Glomerular endothelial cell (primary cell): Measurements from ENCODE around the gene ODF4. TPM values are rescaled to one million over a fixed set of nuclear protein-coding genes. Genes with fewer than 3 reads are reported as not detected.

Source experiments
- DNase-seq: peaks from one replicate; pipeline ENCODE4 v3.0.0-alpha.2; 2011; ENCODE audit warnings: low read depth, low spot score; ENCODE audit errors: extremely low read depth
- total RNA-seq: library from RNA; depleted of rRNA; stranded (reverse); fragments of >200 nt; gene quantifications from 2 replicates; pipeline ENCODE4 v1.2.3, GENCODE V29; 2015

Gene ODF4, protein sequence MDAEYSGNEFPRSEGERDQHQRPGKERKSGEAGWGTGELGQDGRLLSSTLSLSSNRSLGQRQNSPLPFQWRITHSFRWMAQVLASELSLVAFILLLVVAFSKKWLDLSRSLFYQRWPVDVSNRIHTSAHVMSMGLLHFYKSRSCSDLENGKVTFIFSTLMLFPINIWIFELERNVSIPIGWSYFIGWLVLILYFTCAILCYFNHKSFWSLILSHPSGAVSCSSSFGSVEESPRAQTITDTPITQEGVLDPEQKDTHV
- total RNA-seq, result not detected in 2 replicates

DNA sequence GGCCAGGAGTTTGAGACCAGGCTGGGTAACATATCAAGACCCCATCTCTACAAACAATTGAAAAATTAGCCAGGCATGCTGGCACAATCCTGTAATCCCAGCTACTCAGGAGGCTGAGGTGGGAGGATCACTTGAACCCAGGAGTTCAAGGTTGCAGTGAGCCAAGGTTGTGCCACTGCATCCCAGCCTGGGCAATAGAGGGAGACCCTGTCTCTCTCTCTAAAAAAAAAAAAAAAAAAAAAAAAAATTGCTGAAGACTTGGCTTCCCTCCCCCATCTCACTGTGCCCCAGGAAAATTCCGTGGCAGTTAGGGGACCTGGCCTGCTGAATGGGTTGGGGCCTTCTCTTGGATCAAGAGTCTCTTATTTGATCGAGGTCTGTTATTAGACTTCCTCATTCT is at the start of gene ODF4:
ODF4 (plus strand) TSS at position 301 of the 400 bp plus-strand sequence. CDS start 212 bp downstream, outside the sequence.
- DNase-seq, result no peak

DNA sequence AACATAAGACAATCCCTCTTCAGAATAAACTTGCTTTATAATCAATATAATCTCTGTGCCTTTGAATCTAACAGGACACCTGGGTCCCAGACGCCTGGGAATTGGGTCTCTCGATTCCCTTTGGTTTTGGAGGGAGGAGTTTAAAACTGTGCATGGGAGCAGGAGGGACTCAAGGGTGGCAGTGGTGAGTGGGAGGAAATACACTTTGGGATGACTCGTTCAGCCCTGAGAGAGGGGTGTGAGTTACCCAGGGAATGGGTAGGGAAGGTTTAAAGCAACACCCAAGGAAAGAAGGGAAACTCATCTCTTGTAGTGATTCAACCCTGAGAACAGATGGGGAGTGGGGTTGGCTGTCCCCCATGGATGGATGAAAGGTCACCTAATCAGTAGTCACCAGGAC is 49.6 kb upstream of the ODF4 start:
- no peak for DNase-seq

DNA sequence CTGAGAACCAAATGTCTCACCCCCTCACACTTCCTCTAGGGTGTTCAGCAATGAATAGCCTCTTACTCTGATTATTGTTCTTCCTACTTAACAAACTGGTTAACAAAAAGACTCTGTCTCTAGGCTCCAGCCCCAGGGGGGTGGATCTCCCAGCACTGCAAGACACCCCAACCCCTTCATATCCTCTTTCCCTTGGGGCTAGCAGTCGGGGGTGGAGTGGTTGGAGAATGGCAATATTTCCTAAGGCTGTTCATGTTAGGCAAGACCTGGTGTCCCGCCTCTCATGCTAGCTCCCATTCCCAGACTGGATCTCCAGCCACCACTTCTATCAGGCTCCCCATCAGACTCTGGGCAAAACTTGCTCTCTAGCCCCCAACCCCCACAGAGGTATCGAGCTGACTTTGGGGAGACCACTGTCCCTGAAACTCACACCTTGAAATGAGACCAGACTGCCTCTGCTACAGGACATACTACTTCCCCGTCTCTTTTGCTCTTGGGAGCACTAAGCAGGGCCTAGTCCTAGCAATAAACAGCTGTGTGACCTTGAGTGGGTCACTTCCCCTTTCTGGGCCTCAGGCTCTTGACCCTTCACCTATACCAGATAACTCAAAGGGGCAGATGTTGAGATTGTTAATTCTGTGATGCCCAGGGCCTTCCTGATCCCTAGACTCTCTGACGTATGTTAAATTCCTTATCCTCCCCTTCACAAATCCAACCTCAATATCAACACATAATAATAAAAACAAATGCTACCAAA is 46.8 kb upstream of the ODF4 start:
- no peak for DNase-seq

DNA sequence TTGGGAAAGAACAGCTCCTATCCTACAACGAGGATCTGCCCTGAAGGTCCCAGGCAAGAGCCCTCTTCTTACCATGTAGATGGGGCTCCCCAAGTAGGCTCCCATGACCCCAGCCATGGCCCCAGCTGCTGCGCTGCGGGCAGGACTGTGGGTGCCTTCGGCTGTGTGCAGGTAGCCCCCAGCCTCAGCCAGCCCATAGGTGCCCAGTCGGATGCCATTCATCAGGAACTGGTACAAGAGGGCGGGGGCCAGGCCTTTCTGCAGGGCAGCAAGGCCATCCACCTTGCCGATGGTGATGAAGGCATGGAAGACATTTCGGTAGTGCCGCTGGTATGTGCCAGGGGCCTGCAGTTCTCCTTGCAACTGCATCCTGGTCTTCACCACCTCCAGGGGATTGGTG is 45.3 kb upstream of the ODF4 start:
- no peak for DNase-seq

DNA sequence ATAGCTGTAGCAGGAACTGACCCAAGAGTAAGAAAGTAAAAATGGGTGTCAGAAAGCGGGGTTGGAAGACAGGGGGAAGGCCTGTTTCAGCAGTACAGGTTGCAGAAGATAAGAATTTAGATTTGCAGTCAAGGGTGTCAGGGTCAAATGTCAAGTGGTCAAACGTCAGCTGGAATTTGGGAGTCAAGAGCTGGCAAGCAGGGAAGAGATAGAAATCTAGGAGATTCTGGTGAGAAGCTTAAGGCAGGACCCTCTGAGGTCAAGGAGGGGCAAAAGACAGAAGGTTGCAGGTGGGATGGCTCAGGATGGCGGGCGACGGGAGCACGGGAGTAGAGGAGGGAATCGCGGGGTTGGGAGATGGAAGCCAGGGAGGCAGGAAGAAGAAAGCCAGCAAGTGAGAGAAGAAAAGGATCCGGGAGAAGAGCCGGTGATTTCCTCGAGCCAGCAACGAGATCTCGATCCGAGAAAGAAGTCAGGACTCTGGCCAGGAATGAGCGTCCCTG is 44.8 kb upstream of the ODF4 start:
- no peak for DNase-seq

DNA sequence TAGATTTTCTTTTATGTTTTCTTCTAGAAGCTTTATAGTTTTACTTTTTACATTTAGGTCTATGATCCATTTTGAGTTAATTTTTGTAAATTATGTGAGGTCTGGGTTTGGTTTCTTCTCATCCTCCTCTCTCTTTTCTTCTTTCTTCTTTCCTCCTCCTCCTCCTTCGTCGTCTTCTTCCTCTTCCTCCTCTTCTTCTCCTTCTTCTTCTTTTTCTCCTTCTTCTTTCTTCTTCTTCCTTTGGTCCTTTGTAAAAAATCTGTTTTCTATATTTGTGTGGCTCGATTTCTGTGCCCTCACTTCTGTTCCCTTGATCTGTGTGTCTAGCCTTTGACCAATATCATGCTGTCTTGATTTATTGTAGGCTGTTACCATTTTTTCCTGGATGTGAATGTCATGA is 39.4 kb upstream of the ODF4 start:
- no peak for DNase-seq

DNA sequence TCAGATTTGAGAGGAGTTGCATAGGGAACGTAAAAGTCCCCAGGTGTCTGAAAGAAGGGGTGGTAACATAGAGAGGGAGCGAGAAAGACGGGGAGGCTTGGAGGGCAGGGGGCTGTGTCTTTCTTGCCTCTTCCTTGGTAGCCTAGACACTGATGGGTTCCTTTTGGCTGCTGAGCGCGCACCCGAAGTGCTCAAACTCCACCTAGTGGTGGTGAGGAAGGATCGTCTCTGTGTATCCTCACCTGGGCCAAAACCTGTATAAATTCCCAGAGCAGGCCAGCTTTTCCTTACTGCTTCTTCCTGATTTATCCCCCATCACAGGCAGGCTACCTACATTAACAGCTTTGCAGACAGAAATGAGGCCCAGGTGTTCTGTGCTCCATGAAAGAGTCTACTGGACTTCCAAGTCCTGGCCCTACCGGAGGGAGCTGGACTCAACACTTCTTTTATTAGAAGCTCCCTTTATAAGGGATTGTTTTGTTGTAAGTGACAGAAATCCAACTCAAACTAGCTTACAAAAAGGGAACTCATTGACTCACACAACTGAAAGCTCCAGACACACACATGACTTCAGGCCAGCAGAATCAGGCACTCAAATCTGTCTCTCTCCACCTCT is 38.9 kb upstream of the ODF4 start:
- DNase-seq, result no peak

DNA sequence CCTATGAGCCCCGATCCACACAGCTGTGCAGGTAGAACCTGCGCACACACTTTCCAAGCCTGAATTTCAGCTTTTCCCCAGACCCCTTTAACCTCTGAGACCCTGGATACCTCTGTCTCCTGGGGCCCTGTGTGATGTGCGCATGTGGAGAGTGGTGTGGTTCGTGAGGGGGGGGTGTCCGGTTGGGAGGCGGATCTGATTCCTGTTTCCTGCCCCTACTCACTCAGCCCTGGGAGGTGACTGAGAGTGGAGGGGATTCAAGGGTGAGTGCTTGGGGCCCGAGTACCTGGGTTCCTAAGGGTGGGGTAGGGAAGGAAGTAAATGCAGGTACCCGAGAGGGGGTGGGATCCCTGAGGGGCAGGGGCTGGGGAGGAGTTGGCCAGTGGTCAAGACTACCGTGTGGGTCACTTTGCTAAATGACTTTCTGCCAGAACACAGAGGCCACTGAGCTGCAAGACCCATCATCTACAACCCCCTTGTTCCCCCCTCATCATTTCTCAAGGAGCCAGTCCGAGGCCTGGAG is 29.0 kb upstream of the ODF4 start:
- no peak for DNase-seq

DNA sequence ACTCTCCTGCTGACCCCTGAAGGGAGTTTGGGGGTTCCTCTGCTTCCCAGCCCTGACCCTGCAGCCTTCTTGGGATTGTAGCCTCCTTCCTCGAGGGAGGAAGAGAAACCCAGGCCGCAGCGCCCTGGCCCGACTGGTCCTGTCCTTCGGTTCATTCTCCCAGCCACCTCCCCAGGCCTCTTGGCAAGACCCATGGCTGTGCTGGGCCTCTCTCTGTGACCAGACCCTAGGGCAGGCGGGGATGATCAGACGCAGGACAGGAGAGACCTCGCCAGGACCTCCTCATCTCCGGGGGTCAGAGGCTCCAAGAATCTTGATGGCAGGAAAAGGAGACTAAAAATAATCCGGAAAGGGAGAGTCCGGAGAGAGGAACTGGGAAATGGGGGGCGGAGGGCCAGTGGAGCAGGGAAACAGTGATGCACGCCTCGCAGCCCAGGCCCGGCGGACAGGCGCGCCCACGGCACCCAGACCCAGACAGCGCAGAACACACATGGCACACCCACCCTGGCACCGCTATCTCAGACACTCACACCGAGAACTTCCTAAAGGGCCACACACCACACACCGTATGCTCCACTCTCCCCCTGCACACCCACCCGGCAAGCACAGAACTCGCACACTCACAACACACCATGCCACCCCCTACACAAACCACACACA is 28.4 kb upstream of the ODF4 start:
- no peak for DNase-seq

DNA sequence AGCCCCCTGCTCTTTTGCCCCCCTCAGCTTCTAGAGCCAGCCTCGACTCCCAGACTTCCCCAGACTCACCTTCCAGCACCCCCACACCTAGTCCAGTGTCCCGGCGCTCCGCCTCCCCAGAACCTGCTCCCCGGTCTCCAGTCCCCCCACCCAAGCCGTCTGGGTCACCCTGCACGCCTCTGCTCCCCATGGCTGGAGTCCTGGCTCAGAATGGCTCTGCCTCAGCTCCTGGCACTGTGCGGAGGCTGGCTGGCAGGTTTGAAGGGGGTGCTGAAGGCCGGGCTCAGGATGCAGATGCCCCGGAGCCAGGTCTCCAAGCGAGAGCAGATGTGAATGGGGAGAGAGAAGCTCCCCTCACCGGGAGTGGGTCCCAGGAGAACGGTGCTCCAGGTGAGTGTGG is 27.4 kb upstream of the ODF4 start:
- DNase-seq, result no peak

DNA sequence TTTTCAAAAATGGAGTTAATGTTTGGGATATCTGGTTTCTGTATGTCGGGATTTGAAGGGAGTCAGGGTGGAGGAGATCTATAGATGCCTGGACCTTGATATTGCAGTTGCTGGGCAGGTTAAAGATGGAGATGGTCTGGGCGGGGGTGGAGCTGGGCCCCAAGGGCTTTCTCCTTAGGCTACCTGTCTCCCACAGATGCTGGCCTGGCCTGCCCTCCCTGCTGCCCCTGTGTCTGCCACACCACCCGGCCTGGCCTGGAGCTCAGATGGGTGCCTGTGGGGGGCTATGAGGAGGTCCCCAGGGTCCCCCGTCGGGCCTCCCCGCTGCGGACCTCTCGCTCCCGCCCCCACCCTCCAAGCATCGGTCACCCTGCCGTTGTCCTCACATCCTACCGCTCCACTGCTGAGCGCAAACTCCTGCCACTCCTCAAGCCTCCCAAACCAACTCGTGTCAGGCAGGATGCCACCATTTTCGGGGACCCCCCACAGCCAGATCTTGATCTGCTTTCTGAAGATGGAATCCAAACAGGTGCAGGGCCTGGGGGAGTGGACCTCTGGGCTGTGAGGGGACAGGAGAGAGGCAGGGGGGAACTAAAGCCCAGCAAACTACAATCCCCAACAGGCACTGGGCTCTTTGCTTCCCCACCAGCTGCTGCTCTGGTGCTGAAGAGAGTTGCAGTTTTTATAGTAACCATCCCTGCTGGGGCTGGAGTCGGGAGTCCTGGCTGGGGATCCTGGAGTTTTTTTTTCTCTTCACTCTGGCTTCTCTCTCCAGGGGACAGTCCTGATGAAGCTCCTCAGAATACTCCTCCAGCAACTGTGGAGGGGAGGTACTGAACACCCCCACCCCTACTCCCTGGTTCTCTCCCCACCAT is 26.7 kb upstream of the ODF4 start:
- no peak for DNase-seq

DNA sequence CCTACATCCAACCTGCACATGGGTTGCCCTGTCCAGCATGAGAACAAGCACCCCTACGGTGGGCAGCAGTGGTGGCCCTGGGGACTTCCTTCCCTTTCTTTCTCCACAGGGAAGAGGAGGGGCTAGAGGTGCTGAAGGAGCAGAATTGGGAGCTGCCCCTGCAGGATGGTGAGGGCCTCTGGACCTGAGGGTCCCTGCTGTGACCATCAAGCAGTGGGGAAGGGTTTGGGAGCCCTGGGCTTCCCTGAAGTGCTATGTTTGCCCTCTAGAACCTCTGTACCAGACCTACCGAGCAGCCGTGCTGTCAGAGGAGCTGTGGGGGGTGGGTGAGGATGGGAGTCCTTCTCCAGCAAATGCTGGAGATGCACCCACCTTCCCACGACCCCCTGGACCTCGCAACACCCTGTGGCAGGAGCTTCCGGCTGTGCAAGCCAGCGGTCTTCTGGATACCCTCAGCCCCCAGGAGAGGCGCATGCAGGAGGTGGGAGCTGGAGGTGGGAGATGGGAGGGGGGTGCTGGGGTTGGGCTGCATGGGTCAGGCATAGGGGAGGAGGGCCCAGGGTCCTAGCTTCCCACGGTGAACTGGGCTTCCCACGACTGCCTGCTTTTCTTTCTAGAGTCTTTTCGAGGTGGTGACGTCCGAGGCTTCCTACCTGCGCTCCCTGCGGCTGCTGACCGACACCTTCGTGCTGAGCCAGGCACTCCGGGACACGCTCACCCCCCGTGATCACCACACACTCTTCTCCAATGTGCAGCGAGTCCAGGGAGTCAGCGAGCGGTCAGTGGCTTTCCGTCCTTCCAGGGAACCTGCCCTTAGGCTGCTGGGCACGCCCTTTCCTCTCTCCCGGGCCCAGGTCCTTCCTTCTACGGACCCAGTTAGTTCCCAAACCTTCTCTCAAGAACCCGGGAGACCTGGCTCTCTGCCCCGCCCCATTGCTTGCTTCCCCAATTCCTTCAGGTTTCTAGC is 24.6 kb upstream of the ODF4 start:
- DNase-seq, result no peak

DNA sequence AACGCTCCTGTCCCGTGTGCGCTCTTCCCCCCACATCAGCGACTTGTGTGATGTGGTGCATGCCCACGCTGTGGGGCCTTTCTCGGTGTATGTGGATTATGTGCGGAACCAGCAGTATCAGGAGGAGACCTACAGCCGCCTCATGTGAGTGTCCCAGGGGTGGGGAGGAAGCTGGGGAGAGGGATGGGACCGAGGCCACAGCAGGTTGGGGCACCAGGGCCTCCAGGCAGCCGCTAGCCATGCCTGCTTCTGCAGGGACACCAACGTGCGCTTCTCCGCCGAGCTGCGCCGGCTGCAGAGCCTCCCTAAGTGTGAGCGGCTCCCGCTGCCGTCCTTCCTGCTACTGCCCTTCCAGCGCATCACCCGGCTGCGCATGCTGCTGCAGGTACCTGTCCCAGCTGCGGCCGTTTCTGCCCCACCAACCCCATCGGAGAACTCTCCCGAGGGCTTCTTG is 23.8 kb upstream of the ODF4 start:
- no peak for DNase-seq

DNA sequence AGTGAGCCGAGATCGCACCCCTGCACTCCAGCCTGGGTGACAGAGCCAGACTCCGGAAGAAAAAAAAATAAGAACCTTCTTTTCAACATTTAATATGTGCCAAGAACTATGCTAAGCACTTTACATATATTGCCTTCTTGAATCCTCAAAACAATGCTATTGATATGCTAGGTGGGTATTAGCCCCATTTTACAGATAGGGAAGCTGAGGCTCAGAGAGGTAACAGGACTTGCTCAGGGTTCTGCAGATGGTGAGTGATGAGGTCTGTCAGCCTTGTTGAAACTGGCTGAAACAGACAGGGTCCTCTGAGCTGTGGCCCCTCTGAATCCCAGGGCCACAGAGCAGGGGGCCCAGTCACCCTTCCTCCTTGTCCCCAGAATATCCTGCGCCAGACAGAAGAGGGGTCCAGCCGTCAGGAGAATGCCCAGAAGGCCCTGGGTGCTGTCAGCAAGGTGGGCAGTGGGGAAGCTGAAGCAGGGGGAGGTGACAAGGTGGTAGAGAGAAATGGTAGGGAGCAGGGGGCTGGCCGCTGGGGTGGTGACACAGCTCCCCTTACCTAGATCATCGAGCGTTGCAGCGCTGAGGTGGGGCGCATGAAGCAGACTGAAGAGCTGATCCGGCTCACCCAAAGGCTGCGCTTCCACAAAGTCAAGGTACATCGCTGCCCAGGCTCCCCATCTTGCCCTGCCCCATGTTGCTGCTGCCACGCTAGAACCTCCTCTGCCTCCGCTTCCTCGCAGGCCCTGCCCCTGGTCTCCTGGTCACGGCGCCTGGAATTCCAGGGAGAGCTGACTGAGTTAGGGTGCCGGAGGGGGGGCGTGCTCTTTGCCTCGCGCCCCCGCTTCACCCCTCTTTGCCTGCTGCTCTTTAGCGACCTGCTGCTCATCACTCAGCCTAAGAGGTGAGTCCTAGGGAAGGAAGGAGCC is 21.4 kb upstream of the ODF4 start:
- DNase-seq, result no peak

DNA sequence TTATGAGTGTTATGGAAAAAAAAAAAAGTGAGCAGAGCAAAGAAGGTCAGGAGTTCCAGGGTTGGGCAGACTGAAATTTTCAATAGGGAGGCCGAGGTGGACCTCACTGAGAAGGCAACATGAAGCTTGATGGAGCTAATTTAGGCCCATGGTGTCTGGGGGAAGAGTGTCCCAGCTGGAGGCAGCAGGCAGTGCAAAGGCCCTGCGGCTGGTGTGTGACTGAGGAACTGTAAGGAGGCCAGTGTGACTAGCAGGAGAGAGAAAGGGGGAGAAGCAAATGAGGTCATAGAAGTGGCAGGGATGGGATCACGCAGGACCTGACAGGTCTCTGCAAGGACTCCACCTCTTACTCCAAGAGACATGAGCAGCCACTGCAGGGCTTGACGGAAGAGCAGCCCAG is 19.4 kb upstream of the ODF4 start:
- no peak for DNase-seq

DNA sequence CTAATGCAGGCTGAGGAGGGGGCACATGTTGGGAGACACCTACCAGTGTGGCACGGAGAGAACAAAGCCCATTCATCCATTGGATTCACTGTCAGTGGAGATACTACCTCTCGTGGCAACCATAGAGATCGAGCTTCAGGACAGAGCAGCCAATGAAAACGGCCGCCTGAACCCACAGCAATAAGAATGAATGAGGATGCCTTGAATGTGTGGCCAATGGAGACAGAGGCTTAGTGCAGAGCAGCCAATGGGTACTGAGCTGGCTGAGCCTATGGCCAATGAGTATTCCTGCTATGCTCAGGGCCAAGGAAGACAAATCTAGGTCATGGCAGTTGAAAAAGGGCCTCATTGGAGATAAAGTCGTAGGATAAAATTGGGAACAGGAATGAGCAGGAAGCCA is 18.6 kb upstream of the ODF4 start:
- DNase-seq, result no peak

DNA sequence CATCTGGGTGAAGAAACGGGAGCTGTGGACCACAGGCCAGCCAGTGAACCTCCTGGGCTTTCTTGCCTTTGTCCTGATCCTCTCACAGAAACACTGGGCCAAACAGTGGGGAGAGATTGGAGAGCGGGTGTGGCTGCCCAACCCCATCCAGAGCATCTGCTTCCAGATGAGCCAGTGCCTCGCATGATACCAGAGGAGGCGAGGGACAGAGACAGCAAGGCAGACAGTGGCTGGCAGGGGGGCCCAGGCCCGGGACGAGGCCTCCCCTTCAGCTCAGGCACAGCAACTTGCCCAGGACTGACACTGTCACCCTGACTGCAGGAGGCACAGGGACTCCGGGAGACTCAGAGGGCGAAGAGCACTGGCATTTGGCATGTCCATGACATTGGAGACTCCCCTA is 17.6 kb upstream of the ODF4 start:
- no peak for DNase-seq

DNA sequence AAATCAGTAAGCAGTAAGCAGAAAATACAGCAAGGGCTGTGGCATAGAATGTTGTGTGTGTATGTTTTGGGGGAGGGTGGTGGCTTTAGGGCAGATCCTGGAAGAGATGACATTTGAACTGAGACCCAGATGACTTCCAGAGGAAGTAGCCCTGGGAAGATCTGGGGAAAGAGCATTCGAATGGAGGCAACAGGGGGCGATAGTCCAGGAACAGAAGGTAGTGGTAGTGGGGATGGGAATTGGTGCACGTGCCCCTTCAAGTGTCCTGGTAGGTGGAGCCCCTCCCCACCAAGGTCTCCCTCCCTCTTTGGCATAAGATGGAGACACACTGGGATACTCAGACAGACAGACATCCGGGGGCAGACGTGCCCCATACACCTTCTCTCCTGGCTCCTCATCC is 15.5 kb upstream of the ODF4 start:
- no peak for DNase-seq
